Germinal center (tissue), 1 donor: ENCODE results near the gene RTN3.

ENCODE experiments used
- DNase-seq: peaks from one replicate; pipeline ENCODE4 v3.0.0; 2012; ENCODE audit warnings: mixed read lengths, low spot score

RTN3 gene

DNA sequence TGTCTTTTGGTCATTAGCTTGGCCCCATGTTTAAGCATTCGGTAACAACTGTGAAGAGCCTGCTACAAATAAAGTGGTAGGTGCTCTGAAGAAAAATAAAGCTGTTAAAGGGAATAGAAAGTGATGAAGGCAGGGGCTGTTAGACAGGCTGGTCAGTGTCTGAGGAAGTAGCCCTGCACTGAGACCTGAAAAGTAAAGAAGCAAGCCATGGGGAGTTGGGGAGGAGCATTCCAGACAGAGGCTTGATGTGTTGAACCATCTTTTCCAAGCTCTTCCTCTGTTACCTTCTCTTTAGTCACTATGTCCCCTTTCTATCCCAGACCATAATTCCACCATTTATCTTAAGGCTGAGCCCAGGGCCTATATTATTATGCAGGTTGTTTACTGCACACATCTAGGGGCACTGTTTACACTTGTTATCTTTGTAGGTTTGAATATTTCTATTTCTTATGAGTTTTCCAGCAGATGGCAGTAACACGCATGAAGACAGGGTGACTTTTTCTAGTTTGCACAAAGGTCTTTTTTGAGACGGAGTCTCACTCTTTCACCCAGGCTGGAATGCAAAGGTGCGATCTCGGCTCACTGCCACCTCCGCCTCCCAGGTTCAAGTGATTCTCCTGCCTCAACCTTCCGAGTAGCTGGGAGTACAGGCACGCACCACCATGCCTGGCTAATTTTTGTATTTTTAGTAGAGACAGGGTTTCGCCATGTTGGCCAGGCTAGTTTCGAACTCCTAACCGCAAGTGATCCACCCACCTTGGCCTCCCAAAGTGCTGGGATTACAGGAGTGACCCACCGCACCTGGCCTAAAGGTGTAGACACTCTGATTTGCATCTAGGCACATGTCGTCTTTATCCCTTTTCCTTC, 64.2 kb downstream of the RTN3 start:
- DNase-seq = no peak

DNA sequence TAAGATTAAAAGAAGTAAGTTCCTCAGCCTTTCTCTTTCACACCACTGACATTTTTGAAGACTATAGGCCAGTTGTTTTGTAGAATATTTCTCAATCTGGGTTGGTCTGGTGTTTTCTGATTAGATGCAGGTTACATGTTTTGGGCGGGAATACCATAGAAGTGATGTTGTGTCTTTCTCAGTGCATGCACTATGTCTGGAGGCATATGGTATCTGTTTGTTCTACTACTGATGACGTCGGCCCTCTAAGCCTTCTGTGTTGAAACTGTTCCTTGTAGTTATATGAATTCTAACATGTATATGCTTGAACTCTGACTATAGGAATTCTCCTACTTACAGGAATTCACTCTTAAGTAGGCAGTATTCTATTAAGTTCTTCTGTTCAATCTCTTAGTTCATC, 65.7 kb downstream of the RTN3 start:
- DNase-seq = no peak

DNA sequence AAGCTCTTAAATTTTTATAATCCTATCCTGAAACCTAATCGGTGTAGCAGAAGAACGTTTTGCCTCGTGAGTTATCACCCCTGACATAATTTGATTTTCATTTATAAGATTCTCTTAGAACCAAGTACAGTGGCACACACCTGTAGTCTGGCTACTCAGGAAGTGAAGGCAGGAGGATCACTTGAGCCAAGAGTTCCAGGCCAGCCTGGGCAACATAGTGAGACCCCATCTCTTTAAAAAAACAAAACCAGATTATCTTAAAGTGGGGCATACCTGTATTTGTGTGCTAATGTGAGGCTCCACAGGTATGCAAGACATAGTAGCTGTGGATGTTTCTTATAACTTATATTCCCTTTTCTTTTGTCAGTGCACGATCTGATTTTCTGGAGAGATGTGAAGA, 68.3 kb downstream of the RTN3 start:
- DNase-seq = no peak

DNA sequence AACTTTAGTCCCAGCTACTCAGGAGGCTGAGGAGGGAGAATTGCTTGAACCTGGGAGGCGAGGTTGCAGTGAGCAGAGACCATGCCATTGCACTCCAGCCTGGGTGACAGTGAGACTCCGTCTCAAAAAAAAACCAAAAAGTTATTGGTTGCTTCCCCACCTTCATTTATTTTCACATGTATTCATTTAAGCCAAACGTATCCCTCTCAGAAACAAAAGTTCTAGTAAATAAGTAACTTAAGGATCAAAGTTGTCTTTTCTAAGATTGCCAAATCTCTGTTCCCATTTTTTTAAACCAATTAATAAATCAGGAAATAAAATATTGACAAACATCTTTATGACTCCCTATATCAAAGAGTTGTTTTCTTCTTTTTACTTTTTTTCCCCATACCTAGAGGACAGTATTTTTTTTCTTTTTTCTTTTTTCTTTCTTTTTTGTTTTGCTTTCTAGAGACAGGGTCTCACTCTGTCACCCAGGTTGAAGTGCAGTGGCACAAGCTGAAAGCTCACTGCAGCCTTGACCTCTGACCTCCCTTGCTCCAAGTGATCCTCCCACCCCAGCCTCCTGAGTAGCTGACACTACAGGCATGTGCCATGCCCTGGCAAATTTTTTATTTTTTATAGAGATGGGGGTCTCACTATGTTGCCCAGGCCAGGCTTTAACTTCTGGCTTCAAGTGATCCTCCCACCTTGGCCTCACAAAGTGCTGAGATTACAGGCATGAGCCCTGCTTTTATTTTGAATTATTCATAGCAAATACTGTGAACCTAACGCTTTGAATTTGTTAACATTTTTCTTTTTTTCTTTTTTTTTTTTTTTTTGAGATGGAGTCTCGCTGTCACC, 75.8 kb downstream of the RTN3 start:
- DNase-seq = no peak

DNA sequence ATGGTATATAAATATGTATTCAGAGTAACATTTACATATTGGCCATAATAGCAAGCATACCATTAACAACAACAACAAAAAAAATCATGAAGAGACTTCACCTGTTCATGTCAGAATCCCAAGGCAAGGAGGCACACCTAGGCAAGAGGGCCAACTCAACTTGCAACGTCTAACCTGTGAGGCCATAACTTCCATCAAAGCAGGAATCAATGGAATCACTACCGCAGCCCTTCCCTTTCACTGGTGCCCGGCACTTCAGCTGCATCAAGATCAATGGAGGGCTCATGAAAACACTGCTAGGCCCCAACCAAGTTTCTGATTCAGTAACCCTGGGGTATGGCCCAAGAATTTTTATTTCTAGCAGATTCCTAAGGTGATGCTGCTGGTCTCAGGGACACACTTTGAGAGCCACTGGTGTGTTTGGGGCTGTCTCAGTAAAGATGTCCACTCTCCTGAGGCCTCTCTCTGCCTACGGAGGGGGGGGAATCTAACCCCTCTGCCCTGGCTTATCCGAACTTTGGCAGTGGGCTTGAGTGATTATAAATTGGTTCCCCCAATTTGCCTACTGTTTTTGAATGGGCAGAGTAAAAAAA, 79.3 kb downstream of the RTN3 start:
- no peak for DNase-seq

DNA sequence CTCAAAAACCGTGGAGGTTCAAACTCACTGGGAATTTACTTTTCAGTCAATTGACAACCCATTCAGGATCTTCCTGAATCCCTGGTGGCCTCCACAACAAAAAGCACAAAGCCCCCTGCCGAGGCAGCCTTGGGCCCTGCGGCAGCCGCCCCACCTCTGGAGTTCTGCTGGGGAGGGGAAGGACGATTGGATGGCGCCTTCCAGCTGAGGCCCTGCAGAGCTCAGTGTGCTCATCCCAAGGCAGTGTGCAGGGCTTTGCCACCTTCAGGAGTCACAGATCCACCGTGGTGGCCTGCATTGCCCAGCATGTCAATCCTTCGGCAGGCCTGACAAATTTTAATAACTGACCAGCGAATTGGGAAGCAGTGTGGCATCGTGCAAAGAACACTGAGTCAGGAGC, 79.9 kb downstream of the RTN3 start:
- no peak for DNase-seq

DNA sequence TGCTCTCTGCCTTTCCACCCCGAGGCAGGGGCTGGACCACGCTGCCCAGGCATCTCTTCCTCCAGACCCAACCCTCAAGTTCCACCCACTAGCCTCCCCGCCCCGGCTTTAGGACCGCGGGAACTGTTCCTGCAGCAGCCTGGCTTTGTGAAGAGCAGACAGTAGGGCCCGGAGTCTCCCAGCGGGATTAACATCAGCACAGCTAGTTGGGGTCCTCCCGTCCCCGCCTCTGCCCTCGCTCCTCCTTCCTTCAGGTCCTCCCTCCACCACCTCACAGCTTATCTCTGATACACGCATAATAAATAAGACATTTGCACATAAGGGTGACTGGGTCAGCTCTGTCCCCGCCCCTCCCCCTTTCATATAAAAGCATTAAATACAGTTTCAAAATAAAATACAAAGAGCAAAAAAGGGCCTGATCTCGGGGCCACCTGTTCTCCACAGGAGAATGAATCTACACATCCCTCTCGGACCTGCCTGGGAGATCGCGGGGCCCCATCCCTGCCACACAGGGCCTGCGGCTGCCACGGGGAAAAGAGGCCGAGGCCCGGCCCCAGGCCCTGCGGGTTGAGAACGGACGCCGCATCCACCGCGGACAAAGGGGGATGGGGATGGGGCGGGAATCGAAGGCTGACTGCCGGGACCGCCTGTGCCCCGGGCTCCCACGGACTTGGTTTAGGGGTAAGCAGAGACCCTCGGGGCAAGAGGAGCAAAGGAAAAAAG, 80.8 kb downstream of the RTN3 start:
- no peak for DNase-seq

DNA sequence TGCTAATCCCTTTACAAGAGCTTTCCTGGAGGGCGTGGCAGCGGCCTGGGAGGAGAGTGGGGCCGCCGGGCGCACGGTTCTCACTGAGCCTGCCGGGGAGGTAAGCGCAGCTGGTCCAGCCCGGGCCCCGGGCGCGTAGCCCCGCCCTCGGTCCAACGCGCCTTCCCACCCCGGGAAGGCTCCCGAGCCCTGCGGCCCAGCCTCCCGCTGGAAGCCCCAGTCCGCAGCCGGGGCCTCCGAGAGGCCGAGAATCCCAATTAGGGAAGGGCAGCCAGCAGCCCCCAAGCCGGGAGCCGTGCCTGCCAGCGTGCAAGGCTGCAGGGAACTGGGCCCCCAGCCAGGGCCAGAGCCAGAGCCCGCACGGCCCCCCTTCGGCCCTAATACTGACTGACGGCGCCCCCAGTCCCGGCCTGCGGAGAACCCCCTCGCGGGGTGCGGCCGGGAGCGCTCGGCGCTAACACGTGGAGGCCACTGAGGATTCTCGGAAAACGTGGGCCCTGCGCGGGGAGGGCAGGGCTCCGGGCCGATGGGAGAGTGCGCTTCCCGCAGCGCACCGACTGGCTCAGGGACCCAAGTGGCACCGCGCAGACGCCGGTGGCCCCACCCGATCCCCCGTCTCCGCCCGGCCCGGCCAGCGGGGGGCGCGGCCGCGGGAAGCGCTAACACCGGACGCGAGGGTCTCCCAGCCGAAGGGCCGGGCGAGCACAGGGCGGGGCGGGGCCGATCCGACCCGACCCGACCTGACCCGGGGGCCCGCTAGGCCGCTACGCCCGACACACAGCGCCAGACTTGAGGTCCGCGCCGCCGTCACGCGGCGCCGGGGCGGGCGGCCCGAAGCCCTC, 81.6 kb downstream of the RTN3 start:
- DNase-seq = no peak

DNA sequence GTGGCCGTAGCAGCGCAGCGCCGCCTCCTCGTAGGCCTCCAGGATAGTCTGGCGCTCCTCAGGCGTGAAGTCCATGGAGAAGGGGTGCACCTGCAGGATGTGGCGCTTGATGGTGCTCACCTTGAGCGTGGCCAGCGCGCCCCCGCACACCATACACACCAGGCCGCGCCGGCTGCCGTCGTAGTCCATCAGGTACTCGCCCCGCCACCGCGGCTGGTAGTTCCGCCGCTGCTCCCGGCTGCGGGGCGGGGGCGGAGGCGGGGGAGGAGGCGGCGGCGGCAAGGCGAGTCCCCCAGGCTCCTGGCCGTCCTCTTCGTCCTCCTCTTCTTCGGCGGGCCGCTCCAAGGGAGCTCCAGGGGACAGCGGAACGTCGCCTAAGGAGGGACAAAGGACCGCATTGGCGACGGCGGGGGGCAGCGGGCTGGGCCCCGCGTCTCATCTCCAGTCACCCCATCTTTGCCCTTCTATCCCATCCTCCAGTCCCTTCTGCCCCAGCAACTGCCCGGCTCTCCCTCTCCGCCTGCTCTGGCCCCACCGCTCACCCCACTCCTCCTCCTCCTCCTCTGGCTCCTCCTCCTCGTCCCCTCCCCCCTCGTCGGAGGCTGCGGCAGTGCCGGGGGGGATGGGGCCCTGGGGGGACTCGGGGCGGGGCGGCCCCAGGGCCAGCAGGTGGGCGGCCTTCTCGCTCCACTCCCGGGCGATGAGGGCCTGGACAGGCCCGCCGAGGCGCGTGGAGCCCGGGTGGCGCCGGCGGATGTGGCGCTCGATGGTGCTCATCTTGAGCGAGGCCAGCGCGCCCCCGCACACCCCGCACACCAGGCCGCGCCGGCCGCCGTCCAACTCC, 82.4 kb downstream of the RTN3 start:
- no peak for DNase-seq

DNA sequence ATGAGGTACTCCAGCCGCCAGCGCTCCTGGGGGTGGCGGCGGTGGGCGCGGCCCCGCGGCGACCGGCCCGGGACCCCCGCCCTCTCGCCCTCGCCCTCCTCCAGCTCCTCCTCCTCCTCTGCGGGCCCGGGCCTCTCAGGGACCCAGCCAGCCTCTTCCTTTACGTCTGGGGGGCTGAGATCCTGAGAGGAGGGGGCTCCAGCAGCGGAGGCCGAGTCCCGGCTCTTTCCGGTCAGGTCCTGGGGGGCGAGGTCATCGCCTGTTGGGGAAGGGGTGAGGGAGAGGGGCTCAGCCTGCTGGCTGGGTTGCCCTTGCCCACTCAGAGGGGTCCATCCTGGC, 83.0 kb downstream of the RTN3 start:
- DNase-seq = no peak

DNA sequence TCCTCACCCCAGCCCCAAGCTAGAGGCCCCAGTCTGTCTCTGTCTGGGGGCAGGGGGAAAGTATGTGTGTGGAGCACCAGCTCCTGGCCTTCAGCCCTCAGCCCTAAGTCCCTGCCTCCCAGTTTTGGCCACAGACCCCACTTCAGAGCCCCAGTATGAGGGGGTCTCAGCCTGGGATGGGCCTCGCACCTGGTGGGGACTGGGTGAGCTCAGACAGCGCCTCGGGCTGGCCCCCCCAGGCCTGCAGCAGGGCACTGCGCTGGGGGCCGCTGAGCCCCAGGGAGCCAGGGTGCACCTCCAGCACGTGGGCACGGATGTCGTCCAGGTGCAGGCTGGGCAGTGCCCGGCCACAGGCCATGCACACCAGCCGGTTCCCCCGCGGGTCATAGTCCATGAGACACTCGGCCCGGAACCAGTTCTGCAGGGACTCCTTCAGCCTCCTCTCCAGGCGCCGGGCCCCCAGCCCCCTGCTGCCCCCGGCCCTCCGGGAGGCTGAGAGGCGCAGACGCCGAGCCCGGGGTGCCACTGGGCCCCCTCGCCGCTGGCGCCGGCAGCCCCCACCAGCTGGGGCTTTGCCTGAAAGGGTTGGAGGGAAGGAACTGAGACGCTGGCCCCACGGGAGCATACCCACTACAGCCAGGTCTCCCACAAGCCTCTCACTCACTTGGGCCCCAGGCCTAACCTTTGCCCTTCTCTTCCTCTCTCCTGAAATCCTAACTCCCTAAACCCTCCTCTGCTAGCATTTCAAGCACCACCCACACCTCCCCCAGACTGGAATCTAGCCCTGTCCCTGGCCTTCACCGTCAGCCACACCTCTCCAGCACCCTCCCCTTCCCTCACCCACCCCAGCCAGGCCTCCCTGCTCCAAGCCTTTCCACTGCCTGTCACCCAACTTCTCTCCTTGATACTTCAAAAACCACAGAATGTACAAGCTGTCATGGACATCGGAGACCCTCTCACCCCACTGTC, 83.7 kb downstream of the RTN3 start:
- DNase-seq = no peak

DNA sequence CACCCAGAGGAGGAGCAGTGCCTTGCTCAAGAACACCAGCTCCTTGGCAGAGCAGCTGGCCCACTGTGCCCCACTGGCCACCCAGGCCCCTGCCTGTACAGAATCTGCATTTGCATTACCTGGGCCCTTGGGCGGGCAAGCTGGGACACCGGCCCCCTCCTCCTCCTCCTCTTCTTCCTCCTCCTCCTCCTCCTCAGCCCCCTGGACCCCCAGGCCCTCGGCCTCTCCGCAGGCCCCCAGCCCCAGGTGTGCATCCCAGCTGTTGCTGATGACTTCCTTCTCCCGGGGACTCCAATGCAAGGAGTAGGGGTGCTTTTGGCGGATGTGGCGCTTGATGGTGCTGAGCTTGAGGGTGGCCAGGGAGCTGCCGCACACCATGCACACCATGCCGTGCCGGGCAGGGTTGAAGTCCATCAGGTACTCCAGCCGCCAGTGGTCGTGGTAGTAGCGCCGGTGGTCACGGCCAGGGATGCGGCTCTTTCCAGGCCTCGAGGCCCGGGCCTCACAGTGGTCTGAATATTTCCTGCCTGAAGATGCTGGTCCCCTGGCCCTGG, 84.5 kb downstream of the RTN3 start:
- no peak for DNase-seq

DNA sequence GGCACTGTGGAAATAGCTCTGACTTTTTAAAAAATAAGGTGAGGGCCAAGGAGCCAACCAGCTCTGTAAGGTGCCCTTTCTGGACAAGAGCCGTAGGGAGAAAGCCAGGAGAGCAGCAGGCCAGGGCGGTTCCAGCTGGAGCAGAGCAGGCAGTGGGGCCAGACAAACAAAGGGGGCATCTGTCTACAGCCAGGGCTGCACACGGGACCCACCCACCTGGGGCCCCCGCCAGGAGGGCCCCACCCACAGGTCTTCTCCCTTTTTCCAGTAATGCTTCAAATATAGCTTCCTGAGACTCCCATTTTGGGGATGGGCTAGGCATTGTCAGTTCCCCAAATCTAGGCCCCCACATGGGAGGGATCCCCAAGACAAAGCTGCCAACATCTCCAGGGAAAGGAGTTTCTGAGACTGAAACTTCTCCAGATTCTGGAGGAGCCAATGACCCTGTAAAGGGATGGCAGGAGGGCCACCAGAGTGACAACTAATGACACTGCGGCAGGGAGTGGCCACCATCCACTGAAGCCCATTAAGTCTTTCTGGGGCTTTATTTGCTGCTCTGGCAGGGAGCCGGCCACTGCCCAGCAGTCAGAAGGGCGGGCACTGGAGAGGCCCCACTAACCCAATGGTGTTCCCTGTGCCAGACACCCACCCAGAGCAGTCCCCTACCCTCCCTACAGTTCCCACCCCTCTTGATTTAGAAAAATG, 85.4 kb downstream of the RTN3 start:
- DNase-seq = no peak

DNA sequence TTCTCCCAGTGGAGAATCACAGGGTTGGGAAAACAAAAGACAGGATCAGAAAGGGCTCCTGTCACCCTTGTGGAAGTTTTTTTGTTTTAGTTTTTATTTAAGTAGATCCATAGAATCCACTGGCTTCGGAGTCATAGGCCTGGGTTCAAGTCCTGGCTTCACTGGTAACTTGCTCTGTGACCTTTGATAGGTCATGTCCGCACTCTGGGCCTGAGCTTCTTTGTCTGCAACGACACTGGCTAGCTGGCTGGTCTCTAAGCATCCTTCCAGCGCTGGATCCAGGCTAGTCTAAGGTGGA, 85.9 kb downstream of the RTN3 start:
- no peak for DNase-seq

DNA sequence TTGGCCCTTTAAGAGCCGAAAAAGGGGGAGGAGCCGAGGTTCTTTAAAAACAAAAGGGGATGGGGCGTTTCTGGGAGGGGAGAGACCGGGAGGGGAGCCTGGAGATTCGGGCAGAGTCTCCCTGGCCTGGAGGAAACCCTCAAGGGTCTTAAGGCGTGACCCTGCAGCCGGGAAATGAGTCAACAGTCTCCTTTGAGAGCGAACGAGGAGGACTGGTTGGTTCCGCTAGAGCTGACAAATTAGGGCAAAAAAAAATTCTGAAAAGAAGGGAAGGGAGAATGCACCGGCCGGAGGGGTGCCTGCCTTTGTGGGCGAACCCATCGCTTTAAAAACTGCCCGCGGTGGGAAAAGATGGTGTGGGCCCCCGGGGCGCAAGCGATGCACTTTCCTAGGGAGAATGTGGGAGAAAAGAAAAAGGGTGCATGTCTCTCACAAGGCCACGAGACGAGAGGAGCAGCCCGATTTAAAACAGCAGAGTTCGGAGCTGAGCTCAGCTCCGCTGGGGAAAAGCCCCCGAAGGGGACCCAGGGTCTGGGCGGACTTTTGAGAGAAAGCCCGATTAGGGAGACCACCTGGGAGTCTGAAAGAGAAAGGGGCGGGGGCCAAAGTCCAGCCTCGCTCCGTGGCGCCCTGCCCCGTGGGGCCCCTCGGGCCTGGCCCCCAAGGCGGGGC, 86.4 kb downstream of the RTN3 start:
- DNase-seq = peak; percentile 58

DNA sequence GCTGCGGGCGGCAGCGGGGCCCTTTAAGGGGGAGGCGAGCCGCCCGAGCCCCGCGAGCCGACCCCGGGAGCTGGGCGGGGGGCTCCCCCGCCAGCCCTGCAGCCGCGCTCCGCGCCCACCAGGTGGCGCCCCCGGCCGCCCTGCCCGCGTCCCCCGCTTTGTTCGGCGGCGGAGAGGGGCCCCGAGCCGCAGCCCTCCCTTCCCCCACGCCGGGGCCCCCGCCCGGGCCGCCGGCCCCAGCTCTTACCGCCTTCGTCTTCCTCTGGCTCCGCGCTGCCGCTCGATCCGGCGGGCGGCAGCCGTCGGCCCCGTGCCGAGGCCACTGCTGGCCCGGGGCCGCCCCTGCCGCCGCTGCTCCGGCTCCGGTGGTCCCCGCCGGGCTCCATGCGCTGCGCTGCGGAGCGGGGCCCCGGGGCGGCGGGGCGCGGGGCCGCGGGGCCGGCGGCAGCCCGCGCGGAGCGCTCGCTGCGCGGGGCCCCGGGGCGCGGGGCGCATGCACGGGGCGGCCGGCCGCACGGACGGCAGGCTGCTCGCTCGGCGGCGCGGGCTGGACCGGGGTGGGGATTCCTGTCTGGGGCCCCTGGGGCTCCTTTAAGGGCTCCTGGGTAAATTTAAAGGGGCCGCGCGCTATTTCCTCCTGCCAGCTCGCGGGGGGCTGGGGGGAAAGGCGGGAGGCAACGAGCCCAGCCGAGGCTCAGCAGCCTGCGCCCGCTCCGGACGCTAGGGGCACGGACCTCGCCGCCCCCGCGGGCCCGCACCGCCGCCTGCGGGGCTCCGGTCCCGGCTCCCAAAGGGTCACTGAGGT, 87.1 kb downstream of the RTN3 start, which contains the start of gene ZFTA:
Gene ZFTA (minus strand): TSS at position 539 of the 805 bp plus-strand sequence. CDS start 153 bp downstream, at position 386.
- peak; percentile 84 for DNase-seq
